Measurements from ENCODE around the gene FGF14.

The FGF14 gene

DNA sequence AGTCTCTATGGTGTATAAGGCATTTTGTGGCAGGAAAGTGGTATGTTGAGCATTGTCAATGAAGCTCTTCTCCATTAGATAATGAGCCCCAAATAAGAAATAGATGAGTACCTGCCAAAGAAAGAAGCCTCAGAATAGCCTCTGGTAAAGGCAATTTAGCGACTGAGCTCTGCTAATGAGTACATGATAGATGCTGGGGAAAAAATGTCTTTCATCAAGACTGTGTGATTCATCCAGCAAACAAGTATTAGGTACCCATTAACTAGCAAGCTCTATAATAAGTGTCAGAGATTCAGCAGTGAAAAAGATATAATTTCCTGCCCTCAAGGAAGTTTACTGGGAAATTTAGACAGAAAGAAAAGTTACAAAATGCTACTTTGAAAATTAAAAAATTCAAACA lies 654.8 kb downstream of the FGF14 start:
- Histone ChIP-seq H3K4me3 (replicated peaks; ENCODE audit: low read depth, low read length) (no peak overlapping the region), H3K36me3 (ENCODE audit: control insufficient read depth, insufficient read depth, low read length) (no peaks in the 10 kb centered on the region), H3K27me3 (replicated peaks; ENCODE audit: control insufficient read depth, insufficient read depth, low read length) (no peaks in the 10 kb centered on the region)
- no peak for DNase-seq (ENCODE audit: extremely low read depth, insufficient read length)
- TF ChIP-seq CTCF (IDR thresholded peaks at IDR 0.05; ENCODE audit: insufficient read depth, low read length, poor library complexity, severe bottlenecking): no peak

- Histone ChIP-seq H3K36me3 (ENCODE audit: control insufficient read depth, insufficient read depth, low read length) (no peaks in the 10 kb centered on the region), H3K4me3 (replicated peaks; ENCODE audit: low read depth, low read length) (no peak overlapping the region), H3K27me3 (replicated peaks; ENCODE audit: control insufficient read depth, insufficient read depth, low read length) (no peaks in the 10 kb centered on the region)
- TF ChIP-seq CTCF (IDR thresholded peaks at IDR 0.05; ENCODE audit: insufficient read depth, low read length, poor library complexity, severe bottlenecking): no peak
- DNase-seq (ENCODE audit: extremely low read depth, insufficient read length): no peak
Observed at GRCh38 chr13:101746513-101746912, 655.3 kb downstream of the FGF14 start.

DNA sequence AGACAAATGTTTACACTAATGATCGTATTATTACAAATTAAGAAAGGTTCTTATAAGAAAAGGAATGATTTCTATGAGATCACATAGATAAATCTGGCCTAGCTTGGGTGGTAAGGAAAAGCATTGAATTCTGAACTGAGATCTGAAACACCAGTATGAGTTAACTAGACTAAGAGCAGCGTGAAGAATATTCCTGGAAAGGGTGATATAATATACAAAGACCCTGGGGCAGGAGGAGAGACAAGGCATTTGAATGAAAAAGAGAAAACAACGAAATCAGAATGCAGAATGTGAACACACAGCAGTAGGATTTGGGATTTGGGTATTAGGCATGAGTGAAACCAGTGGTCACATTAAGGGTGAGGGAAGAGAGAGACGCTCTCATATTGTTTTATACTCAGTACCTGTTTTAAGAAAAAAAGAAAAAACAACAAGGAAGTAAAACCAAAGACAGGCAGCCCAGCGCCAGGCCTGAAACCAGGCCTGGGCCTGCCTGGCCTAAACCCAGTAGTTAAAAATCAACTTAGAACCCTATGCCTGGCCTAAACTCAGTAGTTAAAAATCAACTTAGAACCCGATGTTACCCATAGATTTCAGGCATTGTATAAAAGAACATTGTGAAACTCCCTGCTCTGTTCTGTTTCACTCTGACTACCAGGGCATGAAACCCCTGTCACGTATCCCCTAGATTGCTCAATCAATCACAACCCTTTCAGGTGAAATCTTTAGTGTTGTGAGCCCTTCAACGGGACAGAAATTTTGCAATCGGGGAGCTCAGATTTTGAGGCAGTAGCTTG lies 662.3 kb downstream of the FGF14 start:
- DNase-seq (ENCODE audit: extremely low read depth, insufficient read length): peak; percentile 6
- TF ChIP-seq CTCF (IDR thresholded peaks at IDR 0.05; ENCODE audit: insufficient read depth, low read length, poor library complexity, severe bottlenecking): no peak
- no peaks in the 10 kb centered on the region for H3K27me3 ChIP-seq (replicated peaks; ENCODE audit: control insufficient read depth, insufficient read depth, low read length)

GRCh38 chr13:101738336-101738735 lies 663.5 kb downstream of the FGF14 start:
- Histone ChIP-seq H3K27me3 (replicated peaks; ENCODE audit: control insufficient read depth, insufficient read depth, low read length) (no peaks in the 10 kb centered on the region), H3K4me3 (replicated peaks; ENCODE audit: low read depth, low read length) (no peak overlapping the region), H3K36me3 (ENCODE audit: control insufficient read depth, insufficient read depth, low read length) (no peaks in the 10 kb centered on the region)
- no peak for DNase-seq (ENCODE audit: extremely low read depth, insufficient read length)
- TF ChIP-seq CTCF (IDR thresholded peaks at IDR 0.05; ENCODE audit: insufficient read depth, low read length, poor library complexity, severe bottlenecking): no peak

More for the DNA sequence above, 662.3 kb downstream of the FGF14 start:
- H3K36me3 ChIP-seq (ENCODE audit: control insufficient read depth, insufficient read depth, low read length): no peaks in the 10 kb centered on the region
- H3K4me3 ChIP-seq (replicated peaks; ENCODE audit: low read depth, low read length): no peak overlapping the region

DNA sequence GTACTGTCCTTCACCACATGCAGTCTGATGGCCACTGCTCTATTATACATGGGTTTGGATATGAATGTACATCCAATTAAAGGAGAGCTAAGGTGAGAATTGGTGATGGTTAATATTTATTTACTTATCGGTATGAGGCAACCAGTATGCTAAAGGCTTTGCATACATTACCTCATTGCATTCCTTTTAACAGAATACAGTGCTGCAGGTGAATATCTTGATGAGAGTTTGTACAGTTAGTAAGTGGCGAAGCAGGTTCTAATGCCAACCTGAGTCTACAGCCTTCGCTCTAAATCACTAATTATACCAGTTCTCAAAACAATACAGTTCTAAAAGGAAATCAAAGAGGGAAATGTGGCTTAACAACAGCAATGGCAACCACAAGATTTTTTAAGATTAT lies 665.3 kb downstream of the FGF14 start:
- Histone ChIP-seq H3K36me3 (ENCODE audit: control insufficient read depth, insufficient read depth, low read length) (no peaks in the 10 kb centered on the region), H3K27me3 (replicated peaks; ENCODE audit: control insufficient read depth, insufficient read depth, low read length) (no peaks in the 10 kb centered on the region), H3K4me3 (replicated peaks; ENCODE audit: low read depth, low read length) (no peak overlapping the region)
- TF ChIP-seq CTCF (IDR thresholded peaks at IDR 0.05; ENCODE audit: insufficient read depth, low read length, poor library complexity, severe bottlenecking): no peak
- DNase-seq (ENCODE audit: extremely low read depth, insufficient read length): no peak
